Activated CD8-positive, alpha-beta memory T cell treated with anti-CD3 and anti-CD28 coated beads, Interleukin-2, amount 50 U/mL, for 1 hour (primary cell): Measurements from ENCODE around the gene TMEM132C.
"Not testable (repeated sequence)": the region's sequence is repeated elsewhere in the genome, so short reads cannot be mapped to it uniquely, and the experiment has no call there.

Experiments used
- DNase-seq: peaks from one replicate; pipeline ENCODE4 v3.0.0-alpha.2; 2020; ENCODE audit errors: extremely low read depth

Gene TMEM132C

GRCh38 chr12:128267131-128267622 lies at the start of gene TMEM132C:
TSS of gene TMEM132C (plus strand) at chr12:128267170. CDS start at chr12:128267403, 233 bp downstream.
- no peak for DNase-seq

GRCh38 chr12:128224226-128224625 lies 42.7 kb upstream of the TMEM132C start:
- no peak for DNase-seq

GRCh38 chr12:128228581-128228980 lies 38.4 kb upstream of the TMEM132C start:
- no peak for DNase-seq

GRCh38 chr12:128235635-128236417 lies 31.1 kb upstream of the TMEM132C start:
- no peak for DNase-seq

- DNase-seq, result no peak
These were observed 30.4 kb upstream of the TMEM132C start for GRCh38 chr12:128236525-128236924.

- DNase-seq, result no peak
These were observed 26.2 kb upstream of the TMEM132C start for GRCh38 chr12:128240745-128241144.

GRCh38 chr12:128245121-128245520 lies 21.8 kb upstream of the TMEM132C start:
- DNase-seq, result no peak

- DNase-seq, result no peak
These were observed 21.1 kb upstream of the TMEM132C start for GRCh38 chr12:128245905-128246304.

- no peak for DNase-seq
These were observed 16.9 kb upstream of the TMEM132C start for GRCh38 chr12:128250096-128250495.

GRCh38 chr12:128253829-128254228 lies 13.1 kb upstream of the TMEM132C start:
- not testable (repeated sequence) for DNase-seq

GRCh38 chr12:128258866-128259555 lies 8.0 kb upstream of the TMEM132C start:
- DNase-seq, result no peak

- DNase-seq, result no peak
These were observed 7.4 kb upstream of the TMEM132C start for GRCh38 chr12:128259556-128260070.

- DNase-seq, result no peak
These were observed 5.2 kb upstream of the TMEM132C start for GRCh38 chr12:128261757-128262156.

- no peak for DNase-seq
These were observed 1.4 kb upstream of the TMEM132C start for GRCh38 chr12:128265566-128265965.

GRCh38 chr12:128266086-128266485 lies 884 bp upstream of the TMEM132C start:
- DNase-seq, result no peak

- no peak for DNase-seq
These were observed 334 bp upstream of the TMEM132C start for GRCh38 chr12:128266541-128267130.

GRCh38 chr12:128267651-128268378 lies 845 bp downstream of the TMEM132C start:
- DNase-seq, result no peak

GRCh38 chr12:128268379-128268995 lies 1.5 kb downstream of the TMEM132C start:
- DNase-seq, result no peak

- no peak for DNase-seq
These were observed 2.2 kb downstream of the TMEM132C start for GRCh38 chr12:128269181-128269591.

GRCh38 chr12:128276471-128276870 lies 9.5 kb downstream of the TMEM132C start:
- no peak for DNase-seq

GRCh38 chr12:128286970-128287369 lies 20.0 kb downstream of the TMEM132C start:
- no peak for DNase-seq
